SK-N-SH treated with all-trans-retinoic acid at 6 μM for 48 hours (cell line): ENCODE results near the gene SCEL.

Source experiments
- ARNTL ChIP-seq: fragments of 450-650 bp; formaldehyde crosslinking; IDR thresholded peaks from 2 replicates; pipeline ENCODE4 v1.5.0; 2020; ENCODE audit warnings: low read depth, mild to moderate bottlenecking, moderate library complexity, borderline replicate concordance
- PATZ1 ChIP-seq: fragments of 250-450 bp; sonication (Bioruptor Pico); IDR thresholded peaks from 2 replicates; pipeline ENCODE4 v1.8.0; 2020; ENCODE audit warnings: mild to moderate bottlenecking, moderate library complexity, borderline replicate concordance
- RARB ChIP-seq: fragments of 250-450 bp; sonication (Bioruptor Pico); IDR thresholded peaks from 2 replicates; pipeline ENCODE4 v1.8.0; 2021; ENCODE audit warnings: mild to moderate bottlenecking, moderate library complexity
- ZFP3 ChIP-seq: fragments of 250-450 bp; sonication (Bioruptor Pico); IDR thresholded peaks from 2 replicates; pipeline ENCODE4 v1.5.0; 2020; ENCODE audit warnings: mild to moderate bottlenecking, moderate library complexity
- ZFP30 ChIP-seq: fragments of 450-650 bp; formaldehyde crosslinking; IDR thresholded peaks from 2 replicates; pipeline ENCODE4 v1.5.0; 2022; ENCODE audit warnings: mild to moderate bottlenecking, moderate library complexity
- ZNF8 ChIP-seq: fragments of 450-650 bp; formaldehyde crosslinking; IDR thresholded peaks from 2 replicates; pipeline ENCODE4 v1.5.0; 2020; ENCODE audit warnings: mild to moderate bottlenecking, moderate library complexity

GRCh38 chr13:77623806-77624205 lies 88.3 kb downstream of the SCEL start:
- TF ChIP-seq RARB = no peak
- no peak for TF ChIP-seq ARNTL
- no peak for TF ChIP-seq ZFP3 (CRISPR knock-in tag)
- no peak for TF ChIP-seq ZFP30 (CRISPR knock-in tag)
- no peak for TF ChIP-seq ZNF8 (CRISPR knock-in tag)
- no peak for TF ChIP-seq PATZ1 (CRISPR knock-in tag)
